Lung (tissue), 12 donors: ENCODE measurements around the gene SLC16A1. TPM values are rescaled to one million over a fixed set of nuclear protein-coding genes. Genes with fewer than 3 reads are reported as not detected.

Source experiments
- ATAC-seq: fragments of 200-7000 bp; cut with Tn5 transposase; one replicate; pipeline ENCODE4 v1.9.1; 2020; ENCODE audit warnings: moderate number of reproducible peaks; ENCODE audit not compliant: insufficient read depth, low FRiP score
- DNase-seq, 3 donors: peaks; one replicate each; pipeline ENCODE4 v3.0.0-alpha.2; 2013 to 2017
- H3K27ac ChIP-seq, 2 donors: one replicate each; pipeline ENCODE4 v1.5.1; 2013; ENCODE audit warnings: mild to moderate bottlenecking in 2 of 2, moderate library complexity in 2 of 2, control low read depth in 1 of 2, inconsistent platforms in 1 of 2, low read depth in 1 of 2, low read length in 1 of 2
- H3K27me3 ChIP-seq, 3 donors: one replicate each; pipeline ENCODE4 v1.5.1; 2013; ENCODE audit warnings: low read length in 2 of 3; ENCODE audit not compliant: control insufficient read depth in 3 of 3, insufficient read depth in 3 of 3
- H3K36me3 ChIP-seq, 4 donors: one replicate each; pipeline ENCODE4 v1.5.1; 2013; ENCODE audit warnings: low read length in 4 of 4, mild to moderate bottlenecking in 1 of 4, moderate library complexity in 1 of 4; ENCODE audit not compliant: control insufficient read depth in 4 of 4, insufficient read depth in 4 of 4
- H3K4me1 ChIP-seq, 5 donors: one replicate each; pipeline ENCODE4 v1.5.1; 2013; ENCODE audit warnings: low read length in 5 of 5, mild to moderate bottlenecking in 2 of 5, moderate library complexity in 1 of 5; ENCODE audit not compliant: control insufficient read depth in 5 of 5, insufficient read depth in 5 of 5
- H3K4me3 ChIP-seq: one replicate; pipeline ENCODE4 v1.5.1; 2013; ENCODE audit warnings: mild to moderate bottlenecking, control low read depth, moderate library complexity
- H3K9ac ChIP-seq, 2 donors: one replicate each; pipeline ENCODE4 v1.5.1; 2013; ENCODE audit warnings: low read length in 2 of 2, control low read depth in 1 of 2; ENCODE audit not compliant: insufficient read depth in 1 of 2
- H3K9me3 ChIP-seq, 4 donors: one replicate each; pipeline ENCODE4 v1.5.1; 2013; ENCODE audit warnings: low read length in 3 of 4, mild to moderate bottlenecking in 1 of 4, moderate library complexity in 1 of 4; ENCODE audit not compliant: control insufficient read depth in 4 of 4, insufficient read depth in 3 of 4
- CTCF ChIP-seq: IDR thresholded peaks from 2 replicates; pipeline ENCODE4 v1.5.1; 2012; ENCODE audit warnings: mild to moderate bottlenecking; ENCODE audit errors: control extremely low read depth, extremely low read depth
- WGBS, 2 donors: extraction: QIAGEN DNeasy Blood & Tissue Kit; methylation state at CpG; one replicate each; pipeline ENCODE4 v1.1.7; 2013; 5-methylcytosine and 5-hydroxymethylcytosine counted together
- polyA plus RNA-seq, 2 donors: library from polyadenylated mRNA; stranded (reverse); fragments of 200-250 nt; gene quantifications; one replicate each; pipeline ENCODE4 v1.2.1, GENCODE V29; 2013
- total RNA-seq, 2 donors: library from RNA; depleted of rRNA in 1 of 2; stranded (reverse); fragments of >200 nt in 1 of 2; gene quantifications; one replicate each; pipeline ENCODE4 v1.2.1, GENCODE V29; 2014 to 2021
- donor health status: control.
- donor health status: control.
- donor health status: Bipolar disorder and iron deficiency.
- donor health status: healthy.
- donor health status: DM: yes; HTN: yes; CAD: no.

Gene SLC16A1
- total and polyA plus RNA-seq, 4 donors: 2.4 to 27.6 (median 8.2) TPM

GRCh38 chr1:112923234-112923958, 32.6 kb downstream of the SLC16A1 start:
- DNase-seq (no peak), ATAC-seq (no peak)
- Histone ChIP-seq H3K4me3 (no peak overlapping the region), H3K9ac (no peak overlapping the region), H3K4me1 (no peaks in the 10 kb centered on the region), H3K36me3 (peaks cover 0 to 6% (median 1%) of the 10 kb centered on the region in 4 donors), H3K27me3 (no peaks in the 10 kb centered on the region), H3K9me3 (no peaks in the 10 kb centered on the region), H3K27ac (no peak overlapping the region)
- 95 to 98% methylated on average over 24 to 25 of the region's 25 CpGs for WGBS, 2 donors
- TF ChIP-seq CTCF: no peak

- no peaks in the 10 kb centered on the region for H3K27me3 ChIP-seq
- no peaks in the 10 kb centered on the region for H3K9me3 ChIP-seq
- peaks cover 0 to 5% (median 0%) of the 10 kb centered on the region in 4 donors for H3K36me3 ChIP-seq
- 96% methylated on average over 5 of the region's 5 CpGs for WGBS, 2 donors
- H3K4me3 ChIP-seq: no peak overlapping the region
- ATAC-seq: no peak
- no peak for DNase-seq
- no peak for TF ChIP-seq CTCF
- H3K27ac ChIP-seq: no peak overlapping the region
- no peaks in the 10 kb centered on the region for H3K4me1 ChIP-seq
- no peak overlapping the region for H3K9ac ChIP-seq
Measured at GRCh38 chr1:112911506-112912220, 44.3 kb downstream of the SLC16A1 start.

- Histone ChIP-seq H3K36me3 (peaks cover 0 to 5% (median 0%) of the 10 kb centered on the region in 4 donors), H3K27ac (no peak overlapping the region), H3K4me3 (no peak overlapping the region), H3K9ac (no peak overlapping the region), H3K4me1 (peaks cover 3 to 14% (median 11%) of the 10 kb centered on the region in 5 donors), H3K9me3 (no peaks in the 10 kb centered on the region), H3K27me3 (no peaks in the 10 kb centered on the region)
- WGBS, 2 donors: 81 to 85% methylated on average over 2 of the region's 2 CpGs
- ATAC-seq (no peak), DNase-seq (no peak)
- no peak for TF ChIP-seq CTCF
Measured at GRCh38 chr1:112909847-112910246, 46.1 kb downstream of the SLC16A1 start.
